Measurements from ENCODE around the gene IFITM2. TPM values are rescaled to one million over a fixed set of nuclear protein-coding genes. Genes with fewer than 3 reads are reported as not detected.

Gene IFITM2
- total RNA-seq, 1 experiment from 2014 or later = 421 TPM

DNA sequence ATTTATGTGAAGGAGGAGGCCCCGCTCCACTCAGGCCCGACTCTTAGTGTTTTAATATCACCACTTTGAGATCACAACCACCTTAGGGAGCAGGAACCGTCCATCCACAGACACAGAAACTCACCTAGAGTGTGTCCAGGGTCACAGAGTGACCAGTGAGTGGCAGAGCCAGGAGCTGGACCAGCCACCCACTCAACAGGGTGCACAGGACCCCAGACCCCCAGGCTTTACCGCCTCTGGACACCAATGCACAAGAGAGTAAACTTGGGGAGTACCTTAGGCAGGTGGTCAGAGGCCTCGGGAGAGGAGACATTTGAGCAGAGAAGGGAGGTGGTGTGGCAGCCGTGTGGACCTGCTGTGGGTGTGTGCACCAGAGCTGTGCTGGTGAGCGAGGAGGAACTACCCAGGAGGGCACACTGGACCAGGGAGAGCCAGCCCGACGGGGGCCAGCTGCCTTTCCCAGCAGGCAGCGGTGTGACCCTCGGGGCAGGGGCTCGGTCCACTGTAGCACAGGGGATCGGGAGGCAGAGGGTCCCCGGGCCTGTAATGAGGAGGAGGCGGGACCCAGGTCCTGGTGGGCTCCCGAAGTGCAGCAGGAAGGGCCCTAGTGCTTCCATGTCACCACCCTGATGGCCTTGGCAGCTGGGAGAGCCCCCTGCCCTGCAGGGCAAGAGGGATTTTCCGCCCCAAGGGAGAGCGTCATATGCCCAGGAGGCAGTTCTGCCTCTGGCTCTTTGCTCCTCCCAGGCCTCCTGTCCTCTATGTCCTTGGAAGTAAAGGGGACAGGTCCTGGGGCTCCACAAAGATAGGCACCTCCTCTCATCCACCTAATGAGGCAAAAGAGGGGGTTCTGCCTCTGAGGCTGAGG lies 36.9 kb upstream of the IFITM2 start:
- WGBS (ENCODE audit: extremely low coverage, insufficient read length, low lambda C conversion rate) = no CpG with 5 or more reads among the region's 18 CpGs
- Mint-ChIP-seq H3K9me3 (peaks cover 12 to 17% of the 10 kb centered on the region in 2 experiments), H3K27me3 (ENCODE audit: low read depth) (peaks cover 13% of the 10 kb centered on the region), H3K27ac (no peak overlapping the region; a peak in 1 of 7 replicates), H3K4me3 (no peak overlapping the region; a peak in 1 of 5 replicates), H3K36me3 (ENCODE audit: insufficient read depth in 1 of 3, low read depth in 3 of 3) (peaks cover 0 to 6% (median 3%) of the 10 kb centered on the region in 3 experiments; a peak in 4 of 7 replicates), H3K4me1 (peaks cover 34 to 37% of the 10 kb centered on the region in 2 experiments)
- Histone ChIP-seq H4K5ac (ENCODE audit: insufficient read length, low read depth, low read length) (no peak overlapping the region), H3K18ac (ENCODE audit: insufficient read length, low read depth, low read length) (no peak overlapping the region), H2AFZ (ENCODE audit: low read length) (no peak overlapping the region), H3K4me2 (ENCODE audit: insufficient read depth, insufficient read length, low read length) (no peak overlapping the region), H4K91ac (ENCODE audit: insufficient read length, low read depth, low read length) (no peak overlapping the region), H2AK5ac (ENCODE audit: insufficient read length, low read length) (no peak overlapping the region), H3K79me2 (ENCODE audit: insufficient read depth, low read length) (no peaks in the 10 kb centered on the region), H3K14ac (ENCODE audit: insufficient read depth, low read length) (no peak overlapping the region), H2BK5ac (ENCODE audit: insufficient read length, low read length) (no peak overlapping the region), H3K4me1 (ENCODE audit: insufficient read depth, low read length) (peaks cover 6% of the 10 kb centered on the region), H3K23ac (ENCODE audit: insufficient read length, low read depth, low read length) (no peak overlapping the region), H2BK15ac (ENCODE audit: low read depth, low read length) (no peak overlapping the region), H2BK120ac (ENCODE audit: low read depth, low read length, poor library complexity, severe bottlenecking) (no peak overlapping the region), H3K79me1 (ENCODE audit: insufficient read depth, low read depth, low read length, poor library complexity, severe bottlenecking) (no peaks in the 10 kb centered on the region), H4K20me1 (ENCODE audit: control insufficient read depth, insufficient read depth, insufficient read length) (no peaks in the 10 kb centered on the region), H3K56ac (ENCODE audit: insufficient read length, low read depth, low read length) (no peak overlapping the region), H3K9ac (ENCODE audit: extremely low read depth, insufficient read length, low read length) (no peak overlapping the region), H2BK12ac (ENCODE audit: insufficient read length, low read depth, low read length) (no peak overlapping the region), H3K27me3 (ENCODE audit: insufficient read depth, low read length) (no peaks in the 10 kb centered on the region), H3K9me3 (ENCODE audit: control insufficient read depth, low read depth, low read length) (no peaks in the 10 kb centered on the region), H2BK20ac (ENCODE audit: low read depth, low read length, poor library complexity, severe bottlenecking) (no peak overlapping the region), H3K27ac (ENCODE audit: insufficient read length, low read depth, low read length) (no peak overlapping the region), H4K8ac (replicated peaks; ENCODE audit: insufficient read length, low read depth, low read length) (no peak overlapping the region), H3K4ac (ENCODE audit: low read depth, low read length) (no peak overlapping the region), H3K23me2 (ENCODE audit: insufficient read length, low read depth, low read length, poor library complexity, severe bottlenecking) (no peaks in the 10 kb centered on the region), H3T11ph (ENCODE audit: low read length) (no peak overlapping the region)
- TF ChIP-seq, protein P1, sequence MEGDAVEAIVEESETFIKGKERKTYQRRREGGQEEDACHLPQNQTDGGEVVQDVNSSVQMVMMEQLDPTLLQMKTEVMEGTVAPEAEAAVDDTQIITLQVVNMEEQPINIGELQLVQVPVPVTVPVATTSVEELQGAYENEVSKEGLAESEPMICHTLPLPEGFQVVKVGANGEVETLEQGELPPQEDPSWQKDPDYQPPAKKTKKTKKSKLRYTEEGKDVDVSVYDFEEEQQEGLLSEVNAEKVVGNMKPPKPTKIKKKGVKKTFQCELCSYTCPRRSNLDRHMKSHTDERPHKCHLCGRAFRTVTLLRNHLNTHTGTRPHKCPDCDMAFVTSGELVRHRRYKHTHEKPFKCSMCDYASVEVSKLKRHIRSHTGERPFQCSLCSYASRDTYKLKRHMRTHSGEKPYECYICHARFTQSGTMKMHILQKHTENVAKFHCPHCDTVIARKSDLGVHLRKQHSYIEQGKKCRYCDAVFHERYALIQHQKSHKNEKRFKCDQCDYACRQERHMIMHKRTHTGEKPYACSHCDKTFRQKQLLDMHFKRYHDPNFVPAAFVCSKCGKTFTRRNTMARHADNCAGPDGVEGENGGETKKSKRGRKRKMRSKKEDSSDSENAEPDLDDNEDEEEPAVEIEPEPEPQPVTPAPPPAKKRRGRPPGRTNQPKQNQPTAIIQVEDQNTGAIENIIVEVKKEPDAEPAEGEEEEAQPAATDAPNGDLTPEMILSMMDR (conservative IDR thresholded peaks at IDR 0.05) = no peak
- DNase-seq = peak; percentile 25
